GM18520 (cell line): ENCODE results near the gene PTH1R.

Experiments used
- ATAC-seq: cut with Tn5 transposase; IDR thresholded peaks from one replicate; pipeline ENCODE4 v1.9.1; 2021; ENCODE audit not compliant: unreplicated experiment

PTH1R gene

DNA sequence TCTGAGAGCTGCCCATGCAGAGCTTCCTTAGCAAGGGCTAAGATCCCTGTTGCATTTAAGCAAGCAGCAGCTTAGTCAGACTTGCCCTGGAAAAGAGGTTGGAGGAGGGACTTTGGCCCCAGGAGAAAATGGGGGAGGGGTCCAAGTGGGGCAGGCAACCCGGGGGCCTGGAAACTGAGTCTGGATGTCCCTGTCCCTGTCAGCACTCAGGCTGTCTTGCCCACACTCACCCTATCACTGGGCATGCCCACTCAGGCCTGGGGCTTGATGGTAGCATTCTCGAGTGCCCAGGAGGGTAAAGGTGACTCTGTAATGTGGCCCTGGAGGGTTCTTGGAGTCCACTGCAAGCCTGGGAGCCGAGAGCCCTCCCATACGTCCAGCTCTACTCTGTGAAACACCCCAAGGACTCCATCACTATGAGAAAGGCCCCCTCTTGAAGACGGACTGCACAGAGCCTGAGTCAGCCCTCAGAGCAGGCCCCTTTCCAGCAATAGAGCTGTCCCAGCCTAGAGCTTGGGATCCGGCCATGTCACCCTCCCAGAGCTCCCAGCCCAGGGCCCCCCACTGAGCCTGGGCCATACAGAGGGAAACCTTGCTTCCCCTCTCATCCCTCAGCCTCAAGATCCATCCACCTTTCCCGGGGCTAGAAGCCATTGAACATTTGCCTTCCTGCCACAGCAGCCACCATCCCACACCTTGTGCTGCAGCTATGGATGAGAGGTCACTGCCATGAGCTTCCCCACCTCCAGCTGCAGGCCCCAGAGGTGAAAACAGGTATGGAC is 27.6 kb upstream of the PTH1R start:
- ATAC-seq: no peak

DNA sequence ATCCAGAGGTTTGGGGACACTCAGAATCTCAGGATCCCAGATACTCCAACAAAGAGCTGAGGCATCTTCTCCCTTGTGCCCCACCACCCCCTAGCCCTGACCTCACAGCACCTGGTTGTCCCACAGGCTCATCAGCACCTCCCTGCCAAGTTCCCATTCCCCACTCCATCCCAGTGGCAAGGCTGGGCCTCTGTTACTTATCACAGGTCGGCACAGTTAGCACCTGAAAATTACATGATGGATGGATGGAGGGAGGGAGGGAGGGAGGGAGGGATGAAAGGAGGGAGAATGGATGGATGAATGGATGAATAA is 27.1 kb upstream of the PTH1R start:
- no peak for ATAC-seq

DNA sequence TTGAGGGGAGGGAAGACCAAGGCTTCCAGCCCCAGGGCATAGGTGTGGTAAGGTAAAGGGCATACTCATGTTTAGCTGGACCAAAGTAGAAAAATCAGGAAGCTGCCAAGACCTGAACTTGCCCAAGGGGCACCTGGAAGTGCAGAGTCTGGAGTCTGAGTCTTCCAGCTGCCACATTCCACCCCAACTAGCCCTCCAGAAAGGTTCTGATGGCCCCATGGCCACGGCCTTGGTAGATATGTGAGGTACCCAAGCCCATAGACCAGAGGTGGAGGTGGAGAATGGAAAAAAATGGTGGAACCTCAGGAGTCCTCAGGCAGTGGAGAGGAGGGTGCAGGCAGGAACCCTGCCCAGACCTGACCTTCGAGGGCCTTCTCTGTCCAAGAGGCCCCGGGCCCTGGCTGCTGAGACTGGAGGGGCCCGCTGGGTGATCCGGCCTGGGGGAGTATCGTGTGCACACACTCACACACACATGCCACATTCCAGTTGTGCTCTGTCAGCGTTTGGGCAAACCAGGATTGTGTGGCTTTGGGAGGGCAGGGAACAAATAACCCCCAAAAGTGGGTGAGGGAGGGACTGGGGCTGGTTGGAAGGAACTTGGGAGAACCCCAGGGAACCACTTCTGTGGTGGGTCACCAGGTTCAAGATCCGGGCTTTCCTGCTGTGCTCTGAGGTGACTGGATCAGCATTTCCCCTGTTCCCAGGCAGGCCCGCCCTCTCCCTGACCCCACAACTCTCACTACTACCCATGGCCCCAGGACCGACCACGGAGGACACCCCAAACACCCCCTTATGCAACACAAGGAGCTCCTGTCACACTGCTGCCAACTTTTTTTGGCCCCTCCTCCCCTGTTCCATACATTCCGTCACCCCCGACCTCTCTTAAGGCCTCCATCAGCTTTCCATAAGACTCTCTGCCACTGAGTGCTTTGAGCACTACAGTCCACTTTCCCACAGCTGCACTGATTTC is 25.9 kb upstream of the PTH1R start:
- ATAC-seq: no peak

DNA sequence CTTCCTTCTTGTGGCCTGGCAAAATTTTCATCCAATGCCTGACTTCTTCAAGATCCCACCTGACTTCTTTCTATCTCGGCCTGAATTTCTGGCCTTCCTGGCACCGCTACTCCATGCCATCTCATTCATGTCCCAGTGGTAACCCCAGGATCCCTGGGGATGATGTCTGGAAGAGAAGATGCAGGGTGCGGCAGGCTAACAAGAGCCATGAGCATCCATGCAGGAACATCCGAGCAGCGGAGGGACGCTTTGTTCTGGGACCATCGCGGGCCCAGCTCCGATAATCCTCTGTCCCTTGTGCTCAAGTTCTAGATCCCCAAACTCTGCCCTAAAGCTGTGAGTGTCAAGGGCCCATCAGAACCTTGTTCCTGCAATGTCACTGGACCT is 25.2 kb upstream of the PTH1R start:
- ATAC-seq: no peak

DNA sequence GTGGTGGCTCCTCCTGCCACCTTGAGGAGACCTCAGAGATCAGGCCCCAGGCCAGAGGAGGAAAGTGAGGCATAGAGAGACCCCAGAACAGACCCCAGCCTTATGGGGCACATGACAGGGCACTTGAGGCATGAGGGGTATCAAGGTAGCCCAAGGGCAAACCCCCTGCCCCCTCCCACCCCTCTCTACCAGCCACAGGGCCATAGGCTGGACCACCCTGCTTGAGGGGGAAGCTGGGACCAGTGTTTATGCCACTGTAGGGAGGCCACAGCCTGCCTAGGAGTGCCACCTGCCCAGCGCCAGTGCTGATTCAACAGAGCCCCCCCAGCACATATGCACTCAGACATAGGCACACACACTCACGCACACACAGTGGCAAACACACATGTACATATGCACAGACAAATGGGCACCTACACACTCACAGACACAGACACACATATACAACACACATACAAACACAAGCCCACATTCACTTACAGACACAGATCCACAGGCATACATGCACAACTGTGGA is 24.6 kb upstream of the PTH1R start:
- no peak for ATAC-seq

DNA sequence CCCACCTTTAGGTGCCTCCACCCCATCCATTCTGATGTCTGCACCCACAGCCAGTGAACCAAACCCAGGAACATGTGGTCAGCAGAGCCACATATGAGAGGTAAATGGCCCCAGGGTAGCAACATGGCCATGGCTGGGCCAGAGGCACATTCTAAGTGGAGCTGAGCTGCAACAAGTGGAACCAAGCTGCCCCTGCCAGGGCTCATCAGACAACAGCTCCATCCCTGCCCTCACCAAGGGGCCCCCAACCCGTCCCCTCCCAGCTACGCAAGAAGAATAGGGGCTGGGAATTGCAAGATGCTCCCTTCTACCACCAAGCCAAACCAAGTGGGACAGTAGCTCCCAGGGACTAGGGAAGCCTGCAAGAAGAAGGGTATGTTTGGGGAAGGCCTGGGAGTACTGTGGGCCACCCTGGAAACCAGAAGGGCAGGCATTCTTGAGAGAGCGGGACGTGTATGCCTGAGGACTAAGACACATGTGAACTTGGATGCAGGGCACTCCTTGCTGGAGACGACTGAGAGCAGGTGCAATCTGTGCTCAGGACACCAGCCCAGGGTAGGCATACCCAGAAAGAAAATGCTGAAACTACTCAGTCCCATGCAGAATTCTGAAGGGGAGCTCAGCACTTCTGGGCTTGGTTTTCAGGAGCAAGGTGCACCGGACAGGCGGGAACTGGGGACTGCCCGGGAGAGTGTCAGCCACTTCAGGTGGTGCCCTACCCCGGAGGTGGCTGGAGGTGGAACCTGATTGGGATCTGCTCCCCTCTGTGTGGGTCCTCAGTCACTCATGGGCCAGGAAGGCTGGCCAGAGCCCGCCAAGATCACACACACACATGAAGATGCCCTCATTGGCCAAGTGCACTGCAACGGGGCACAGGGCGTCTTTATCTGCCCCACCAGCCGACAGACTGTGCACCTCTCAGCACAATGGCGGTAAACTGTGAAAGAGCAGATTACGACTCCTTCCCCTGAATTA is 23.8 kb upstream of the PTH1R start:
- ATAC-seq: no peak

DNA sequence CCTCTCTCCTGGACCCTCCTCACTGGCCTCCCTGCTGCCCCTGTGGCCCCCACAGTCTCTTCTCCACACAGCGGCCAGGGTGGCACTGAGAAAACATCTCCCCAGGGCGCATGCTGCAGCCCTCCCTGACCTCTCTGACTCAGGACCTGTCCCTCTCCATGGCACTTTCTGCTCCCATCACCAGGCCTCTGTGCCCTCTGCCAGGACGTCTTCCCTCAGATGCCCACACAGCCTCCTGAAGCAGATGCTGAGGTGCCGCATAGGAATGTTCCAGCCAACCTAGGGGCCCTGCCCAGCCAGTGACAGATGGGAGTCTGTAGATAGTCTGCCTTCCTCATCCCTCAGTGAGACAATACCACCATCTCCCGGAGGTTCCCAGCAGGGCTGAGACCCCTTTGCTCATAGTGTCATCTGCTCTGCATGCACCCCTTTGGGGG is 22.9 kb upstream of the PTH1R start:
- no peak for ATAC-seq

DNA sequence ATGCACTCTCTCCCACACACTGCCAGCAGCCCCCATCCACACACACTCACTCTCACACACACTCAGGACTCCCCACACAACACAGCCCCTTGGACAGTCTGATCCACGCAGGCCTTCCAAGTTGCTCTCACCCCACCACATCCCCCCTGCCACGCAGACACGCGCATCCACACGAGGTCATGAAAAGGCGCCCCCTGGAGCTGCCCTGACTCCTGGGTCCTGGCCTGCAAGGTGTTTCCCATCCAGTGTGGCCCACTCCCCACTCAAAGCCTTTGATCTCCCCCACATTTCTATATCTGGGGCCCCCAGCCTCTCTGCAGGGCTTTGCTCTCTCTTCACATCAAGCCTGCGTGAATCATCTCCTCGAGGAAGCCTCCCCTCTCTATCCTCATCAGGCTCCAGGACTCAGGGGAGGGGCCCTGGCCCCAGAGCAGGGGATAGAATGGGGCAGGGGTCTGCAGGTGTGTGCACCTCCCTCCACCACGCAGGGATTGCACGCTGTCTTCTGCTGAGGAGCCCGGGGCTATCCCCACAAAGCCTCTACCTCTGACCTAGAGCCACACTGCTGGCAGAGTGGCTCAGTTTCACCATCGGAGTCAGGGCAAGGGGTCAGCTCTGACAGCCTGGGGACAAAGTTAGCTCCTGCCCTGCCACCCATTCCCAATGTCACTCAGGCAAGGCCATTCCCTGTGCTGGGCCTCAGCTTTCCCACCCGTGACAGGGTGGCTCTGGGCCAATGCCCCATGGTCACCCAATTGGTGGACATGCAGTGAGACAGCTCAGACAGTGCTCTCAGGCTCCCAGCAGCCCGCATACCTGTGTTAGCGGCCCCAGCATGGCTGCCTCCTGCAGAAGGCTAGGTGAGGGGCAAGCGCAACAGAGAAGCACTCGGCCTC is 20.7 kb upstream of the PTH1R start:
- ATAC-seq: no peak

DNA sequence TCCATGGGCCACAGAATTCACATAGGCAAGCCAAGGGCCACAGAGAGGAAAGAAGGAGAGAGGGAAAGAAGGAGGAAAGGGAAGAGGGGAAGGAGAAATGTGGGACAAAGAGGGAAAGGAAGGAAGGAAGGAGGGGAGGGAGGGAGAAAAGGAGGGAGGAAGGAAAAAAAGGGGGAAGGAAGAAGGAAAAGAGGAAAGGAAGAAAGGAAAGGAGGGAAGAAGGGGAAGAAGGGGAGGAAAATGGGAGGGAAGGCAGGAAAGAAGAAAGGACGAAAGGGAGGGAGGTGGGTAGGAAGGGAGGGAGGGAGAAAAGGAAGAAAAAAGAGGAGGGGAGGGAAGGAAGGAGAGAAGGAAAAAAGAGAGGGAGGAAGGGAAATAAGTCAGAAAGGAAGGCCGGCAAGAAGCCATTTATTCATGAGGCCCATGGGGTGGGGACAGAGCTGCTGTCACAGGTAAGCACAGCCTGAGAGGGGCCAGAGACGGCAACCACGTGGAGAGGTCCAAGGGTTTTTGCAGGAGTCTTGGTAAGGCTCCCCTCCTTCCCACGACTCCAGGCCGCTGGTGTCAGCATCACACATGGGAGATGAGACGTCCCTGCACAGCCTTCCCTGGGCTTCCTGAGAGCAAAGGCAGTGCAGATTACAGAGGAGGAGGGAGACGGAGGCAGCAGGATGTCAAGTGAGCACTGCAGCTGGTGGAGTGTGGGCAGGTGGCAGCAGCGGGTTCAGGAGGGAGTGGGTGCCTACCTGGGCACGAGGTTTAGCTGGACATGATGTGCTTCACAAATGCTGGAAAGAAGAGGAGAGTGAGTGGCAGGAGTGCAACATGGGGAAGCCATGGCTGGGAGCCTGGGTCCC is 19.8 kb upstream of the PTH1R start:
- ATAC-seq: no peak

DNA sequence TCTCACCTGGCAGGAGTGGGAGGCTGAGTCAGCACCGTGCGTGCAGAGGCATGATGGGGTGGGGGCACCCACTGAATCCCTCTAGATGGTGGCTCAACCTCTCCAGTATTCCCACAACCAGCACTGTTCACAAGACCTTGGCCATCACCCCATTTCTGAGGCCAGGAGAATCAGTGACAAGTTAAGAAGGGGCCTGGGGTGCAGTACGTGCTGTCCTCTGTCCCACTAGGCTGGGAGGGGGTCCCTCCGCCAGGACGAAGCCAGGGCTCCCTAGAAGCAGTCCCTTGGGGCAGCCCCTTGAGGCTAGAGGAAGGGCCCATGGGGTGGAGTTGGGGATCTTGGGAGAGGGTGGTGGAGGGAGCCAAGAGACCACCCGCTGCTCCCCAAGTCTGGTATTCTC is 19.1 kb upstream of the PTH1R start:
- no peak for ATAC-seq

DNA sequence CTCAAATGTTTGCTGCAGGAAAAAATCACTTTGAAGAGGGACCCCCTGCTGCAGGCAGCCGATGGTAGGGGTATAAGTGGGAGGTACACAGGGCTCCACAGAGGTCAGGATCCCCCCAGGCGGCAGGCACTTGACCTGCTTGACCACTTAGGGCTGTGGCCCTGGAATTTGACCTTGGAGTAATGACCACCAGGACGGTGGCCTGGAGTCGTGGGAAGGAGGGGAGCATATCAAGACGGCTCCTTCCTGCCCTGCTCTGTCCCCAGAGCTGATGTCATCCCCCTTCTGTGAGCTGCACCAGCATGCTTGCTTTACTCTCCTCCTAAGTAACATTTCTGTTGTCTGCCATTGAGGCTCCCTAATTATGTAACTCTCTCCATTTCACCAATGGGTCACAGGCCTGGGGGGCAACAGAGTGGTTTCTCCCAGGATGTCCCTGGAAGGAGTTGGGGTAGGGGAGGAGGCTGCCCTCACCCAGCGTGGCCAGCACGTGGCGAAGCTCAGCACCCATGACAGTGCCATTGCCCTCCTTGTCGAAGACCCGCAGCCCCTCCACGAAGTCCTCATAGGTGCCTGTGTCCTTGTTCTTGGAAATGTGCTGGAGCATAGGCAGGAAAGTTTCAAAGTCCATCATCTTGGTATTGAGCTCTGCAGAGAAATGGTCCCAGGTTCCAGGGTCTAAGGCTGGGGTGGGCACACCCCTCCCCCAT is 18.4 kb upstream of the PTH1R start:
- ATAC-seq: no peak

DNA sequence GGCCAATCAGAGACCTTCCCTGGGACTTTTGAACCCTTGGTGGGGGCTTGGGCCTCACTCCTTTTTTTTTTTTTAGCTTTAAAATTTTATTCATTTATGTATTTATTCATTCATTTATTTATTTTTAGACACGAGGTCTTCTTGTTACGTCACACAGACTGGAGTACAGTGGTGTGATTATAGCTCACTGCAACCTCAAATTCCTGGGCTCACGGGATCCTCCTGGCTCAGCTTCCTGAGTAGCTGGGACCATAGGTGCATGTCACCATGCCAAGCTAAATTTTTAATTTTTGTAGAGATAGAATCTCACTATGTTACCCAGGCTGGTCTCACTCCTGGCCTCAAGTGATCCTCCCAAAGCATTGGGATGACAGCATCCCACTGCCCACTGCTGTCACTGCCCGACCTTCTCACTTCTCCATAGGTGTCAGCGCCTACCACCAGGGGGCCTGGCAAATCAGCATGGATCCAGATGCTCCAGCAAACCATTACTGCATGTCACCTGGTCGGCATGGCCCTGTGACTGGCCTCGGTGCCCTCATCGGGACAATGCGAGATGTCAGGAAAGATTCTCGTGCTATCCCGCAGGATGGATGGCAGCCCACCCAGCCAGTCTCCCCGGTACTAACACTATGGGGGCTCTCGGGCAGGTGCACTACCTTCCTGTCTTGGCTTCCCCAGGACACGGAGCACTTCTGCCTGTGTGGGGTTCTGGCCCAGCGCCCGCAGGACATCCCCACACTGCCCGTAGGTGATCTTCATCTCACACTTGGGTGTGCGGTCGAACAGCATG is 17.3 kb upstream of the PTH1R start:
- no peak for ATAC-seq

DNA sequence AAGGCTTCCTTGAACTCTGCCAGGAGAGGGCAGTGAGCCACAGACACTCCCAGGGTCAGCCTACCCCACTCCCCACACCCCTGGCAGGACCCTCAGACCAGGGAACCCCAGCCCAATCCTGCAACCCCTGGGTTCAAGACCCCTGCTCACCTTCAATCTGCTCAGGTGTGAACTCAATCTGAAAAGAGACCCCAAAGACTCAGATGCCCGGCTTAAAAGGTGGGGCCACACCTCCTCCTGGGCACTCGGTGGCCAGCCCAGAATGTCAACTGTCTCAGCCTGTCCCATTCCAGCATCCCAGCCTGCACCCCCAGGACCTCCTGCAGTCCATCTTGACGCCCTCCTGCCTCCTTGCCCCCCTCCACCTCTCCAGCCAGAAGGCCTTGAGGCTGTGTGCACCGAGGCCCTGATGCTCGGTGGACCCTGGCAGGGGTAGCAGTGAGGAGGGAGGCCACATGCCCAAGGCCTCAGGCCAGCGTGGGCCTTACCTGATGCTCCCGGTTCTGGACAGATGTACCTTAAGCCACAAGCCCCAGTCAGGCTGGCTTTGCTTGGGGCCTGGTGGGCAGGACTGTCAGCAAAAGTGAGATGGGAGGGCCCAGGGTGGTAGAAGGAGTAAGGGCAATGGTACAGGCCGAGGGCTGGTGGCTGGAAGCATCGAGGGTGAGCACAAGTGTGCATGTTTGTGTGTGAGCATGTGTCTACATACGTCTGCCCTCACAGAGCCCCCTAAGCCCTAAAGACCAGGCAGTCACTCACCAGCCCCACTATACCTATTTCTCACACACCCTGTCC is 16.5 kb upstream of the PTH1R start:
- ATAC-seq: no peak

DNA sequence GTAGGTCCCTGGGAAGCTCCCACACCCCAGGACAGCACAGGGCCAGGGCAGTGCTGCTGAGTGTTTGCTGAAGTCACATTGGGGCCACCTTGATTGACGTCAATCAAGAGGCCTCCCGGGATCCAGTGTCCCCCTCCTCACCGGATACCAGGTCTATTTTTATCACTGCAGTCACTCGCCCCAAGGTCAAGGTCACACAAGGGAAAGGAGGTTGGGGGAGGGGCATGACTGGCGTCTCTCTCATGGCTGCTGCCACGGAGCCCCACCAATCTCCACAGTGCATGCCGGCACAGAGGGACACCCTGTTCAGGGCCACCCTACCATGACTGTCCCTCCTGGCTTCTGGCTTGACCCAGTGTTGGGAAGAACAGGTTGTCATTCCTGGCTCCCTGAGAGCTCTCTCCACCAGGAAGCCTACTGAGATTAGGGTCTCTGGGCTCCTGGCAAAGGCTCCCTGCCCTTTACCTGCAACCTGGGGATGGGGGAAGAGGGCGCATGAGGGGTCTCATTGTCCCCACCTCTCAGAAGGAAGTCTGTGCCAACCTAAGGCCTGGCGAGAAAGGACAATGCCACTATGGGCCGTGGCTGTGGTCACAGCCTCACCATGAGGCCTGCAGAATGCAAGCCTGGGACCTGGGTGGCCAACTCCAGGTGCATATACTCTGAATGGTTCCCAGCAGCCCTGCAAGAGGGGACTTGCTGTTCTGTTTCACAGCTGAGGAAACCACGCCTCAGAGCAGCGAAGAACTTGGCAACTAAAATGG is 15.7 kb upstream of the PTH1R start:
- ATAC-seq: no peak

DNA sequence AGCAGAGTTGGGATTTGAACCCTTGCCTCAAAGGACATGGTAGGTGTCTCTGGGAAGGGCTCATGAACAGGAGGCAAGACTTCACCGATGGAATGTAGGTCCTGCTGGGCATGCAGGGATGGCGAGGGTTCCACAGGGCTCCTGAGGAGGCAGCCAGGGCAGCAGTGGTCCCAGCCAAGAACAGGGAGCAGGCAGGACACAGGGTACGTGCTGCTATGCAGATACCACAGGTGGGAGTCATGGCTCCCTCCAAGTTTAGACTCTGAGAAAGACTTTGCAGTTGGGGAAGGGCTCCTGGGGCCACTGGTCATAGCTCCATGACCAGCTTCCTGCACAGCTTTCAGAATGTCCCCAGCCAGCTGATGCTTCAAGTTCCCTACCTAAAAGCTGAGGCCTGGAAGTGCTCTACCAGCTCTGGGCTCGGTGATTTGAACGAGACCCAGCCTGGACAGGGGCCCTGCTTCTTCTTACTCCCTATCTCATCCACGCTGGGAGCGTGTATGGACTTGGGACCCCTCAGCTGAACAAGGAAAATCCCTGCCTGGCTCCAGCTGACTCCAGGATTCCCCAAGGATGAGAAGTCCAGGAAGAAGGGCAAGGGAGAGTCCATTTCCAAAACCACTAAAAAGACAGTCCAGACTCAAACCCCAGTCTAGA is 15.0 kb upstream of the PTH1R start:
- ATAC-seq: no peak
